IMR-90 (cell line): ENCODE results near the gene BROX. TPM values are rescaled to one million over a fixed set of nuclear protein-coding genes. Genes with fewer than 3 reads are reported as not detected.

Experiments
- ATAC-seq: fragments of 200-7000 bp; cut with Tn5 transposase; 2 replicates; pipeline ENCODE4 v1.9.1; 2020; ENCODE audit warnings: low read depth, mild to moderate bottlenecking, moderate library complexity
- BruUV-seq: library from RNA; stranded (reverse); fragments of 400-500 nt; replicated peaks from 2 replicates; lab custom pipeline; 2021; lab: Mats Ljungman, UMichigan
- CTCF ChIA-PET: fragments of 300-600 bp; formaldehyde crosslinking; extraction: SDS; loops from one replicate; lab custom pipeline; 2021; ENCODE audit warnings: antibody characterized with exemption; lab: Yijun Ruan, JAX
- POLR2A ChIA-PET: fragments of 300-600 bp; sonication (Branson Sonifier 250); formaldehyde crosslinking; loops from one replicate; lab custom pipeline; 2022; ENCODE audit warnings: antibody characterized with exemption; ENCODE audit not compliant: unreplicated experiment; lab: Charles Lee
- DNase-seq: peaks from one replicate; pipeline ENCODE4 v3.0.0; 2013
- H2AFZ ChIP-seq: replicated peaks from 2 replicates; pipeline ENCODE3; 2013; ENCODE audit warnings: low read length, mild to moderate bottlenecking; ENCODE audit not compliant: poor library complexity
- H2AK5ac ChIP-seq: 2 replicates; pipeline ENCODE4 v1.6.1; 2013; ENCODE audit warnings: low read depth, low read length, inconsistent platforms
- H2AK9ac ChIP-seq: replicated peaks from 2 replicates; pipeline ENCODE3; 2013; ENCODE audit warnings: mild to moderate bottlenecking, low read depth, low read length, moderate library complexity; ENCODE audit not compliant: poor library complexity
- H2BK120ac ChIP-seq: 2 replicates; pipeline ENCODE4 v1.6.1; 2013; ENCODE audit warnings: low read depth, low read length, inconsistent platforms
- H2BK15ac ChIP-seq: 3 replicates; pipeline ENCODE4 v1.6.1; 2013; ENCODE audit warnings: low read depth, low read length, inconsistent platforms
- H2BK20ac ChIP-seq: 2 replicates; pipeline ENCODE4 v1.6.1; 2013; ENCODE audit warnings: low read depth, mild to moderate bottlenecking, inconsistent platforms, low read length, moderate library complexity
- H2BK5ac ChIP-seq: 2 replicates; pipeline ENCODE4 v1.6.1; 2013; ENCODE audit warnings: mild to moderate bottlenecking, low read depth, low read length, inconsistent platforms; ENCODE audit not compliant: poor library complexity, severe bottlenecking
- H3K14ac ChIP-seq: replicated peaks from 2 replicates; pipeline ENCODE4 v1.6.1; 2013; ENCODE audit warnings: low read depth, low read length, inconsistent platforms
- H3K18ac ChIP-seq: 2 replicates; pipeline ENCODE4 v1.6.1; 2013; ENCODE audit warnings: low read depth, low read length, control low read depth
- H3K23ac ChIP-seq: 2 replicates; pipeline ENCODE4 v1.6.1; 2013; ENCODE audit warnings: low read depth, low read length, inconsistent platforms
- H3K27ac ChIP-seq: 2 replicates; pipeline ENCODE4 v1.5.1; 2013; ENCODE audit warnings: mild to moderate bottlenecking, control low read depth, low read length; ENCODE audit not compliant: insufficient read depth
- H3K27me3 ChIP-seq: 2 replicates; pipeline ENCODE4 v1.6.1; 2013; ENCODE audit warnings: low read length; ENCODE audit not compliant: control insufficient read depth, insufficient read depth
- H3K36me3 ChIP-seq: 2 replicates; pipeline ENCODE4 v1.6.1; 2013; ENCODE audit warnings: low read length, mixed read lengths; ENCODE audit not compliant: control insufficient read depth, insufficient read depth
- H3K4ac ChIP-seq: 2 replicates; pipeline ENCODE4 v1.6.1; 2013; ENCODE audit warnings: low read depth, low read length, inconsistent platforms
- H3K4me1 ChIP-seq: 2 replicates; pipeline ENCODE4 v1.6.1; 2013; ENCODE audit warnings: low read length, mixed read lengths; ENCODE audit not compliant: control insufficient read depth, insufficient read depth
- H3K4me2 ChIP-seq: 2 replicates; pipeline ENCODE4 v1.6.1; 2013; ENCODE audit warnings: low read depth, mild to moderate bottlenecking, control low read depth, low read length, moderate library complexity
- H3K4me3 ChIP-seq: 2 replicates; pipeline ENCODE4 v1.5.1; 2013; ENCODE audit warnings: low read depth, mild to moderate bottlenecking, control low read depth, low read length, moderate library complexity; ENCODE audit not compliant: insufficient read depth
- H3K56ac ChIP-seq: 2 replicates; pipeline ENCODE4 v1.6.1; 2013; ENCODE audit warnings: low read length, inconsistent platforms; ENCODE audit not compliant: insufficient read depth; ENCODE audit errors: extremely low read depth
- H3K79me1 ChIP-seq, 2 experiments: 2 replicates each; pipeline ENCODE4 v1.6.1; 2013; ENCODE audit warnings: low read length in 2 of 2, inconsistent platforms in 1 of 2, low read depth in 1 of 2
- H3K9ac ChIP-seq: 2 replicates; pipeline ENCODE4 v1.6.1; 2013; ENCODE audit warnings: low read depth, low read length, control low read depth
- H3K9me1 ChIP-seq: 2 replicates; pipeline ENCODE4 v1.6.1; 2013; ENCODE audit warnings: low read length, inconsistent platforms; ENCODE audit not compliant: insufficient read depth
- H3K9me3 ChIP-seq: 2 replicates; pipeline ENCODE4 v1.6.1; 2013; ENCODE audit warnings: low read length; ENCODE audit not compliant: control insufficient read depth, insufficient read depth
- H4K20me1 ChIP-seq: 2 replicates; pipeline ENCODE4 v1.6.1; 2013; ENCODE audit warnings: low read length, inconsistent platforms; ENCODE audit not compliant: insufficient read depth
- H4K5ac ChIP-seq: 2 replicates; pipeline ENCODE4 v1.6.1; 2013; ENCODE audit warnings: mild to moderate bottlenecking, low read depth, low read length, control low read depth
- H4K8ac ChIP-seq, 2 experiments: 2 replicates each; pipeline ENCODE4 v1.6.1; 2013; ENCODE audit warnings: low read depth in 2 of 2, low read length in 2 of 2, control low read depth in 1 of 2, inconsistent platforms in 1 of 2
- H4K91ac ChIP-seq: 2 replicates; pipeline ENCODE4 v1.6.1; 2013; ENCODE audit warnings: low read depth, low read length, inconsistent platforms; ENCODE audit not compliant: insufficient read depth
- BHLHE40 ChIP-seq: fragments of 150-350 bp; IDR thresholded peaks from 2 replicates; pipeline ENCODE4 v1.6.1; 2016; ENCODE audit warnings: mild to moderate bottlenecking, low read depth, low read length
- CEBPB ChIP-seq: IDR thresholded peaks from 2 replicates; pipeline ENCODE4 v1.6.1; 2012; ENCODE audit warnings: low read depth, low read length, improper control_type of control experiment
- CHD1 ChIP-seq: IDR thresholded peaks from 2 replicates; pipeline ENCODE4 v1.6.1; 2012; ENCODE audit warnings: low read depth, low read length, improper control_type of control experiment
- CTCF ChIP-seq: conservative IDR thresholded peaks from 2 replicates; pipeline ENCODE4 v1.5.1; 2012; ENCODE audit warnings: mild to moderate bottlenecking, low read depth, low read length, improper control_type of control experiment
- ELK1 ChIP-seq: fragments of 150-350 bp; IDR thresholded peaks from 2 replicates; pipeline ENCODE4 v1.6.1; 2016; ENCODE audit warnings: low read depth, mild to moderate bottlenecking, low read length, moderate library complexity, borderline replicate concordance
- FOS ChIP-seq: fragments of 150-350 bp; IDR thresholded peaks from 2 replicates; pipeline ENCODE4 v1.6.1; 2016; ENCODE audit warnings: low read depth, low read length
- MAFK ChIP-seq: IDR thresholded peaks from 2 replicates; pipeline ENCODE4 v1.6.1; 2012; ENCODE audit warnings: low read depth, low read length, improper control_type of control experiment
- MAZ ChIP-seq: IDR thresholded peaks from 2 replicates; pipeline ENCODE4 v1.6.1; 2012; ENCODE audit warnings: low read depth, mild to moderate bottlenecking, low read length, improper control_type of control experiment, moderate library complexity, borderline replicate concordance
- MXI1 ChIP-seq: IDR thresholded peaks from 2 replicates; pipeline ENCODE4 v1.6.1; 2012; ENCODE audit warnings: low read depth, mild to moderate bottlenecking, low read length, moderate library complexity, borderline replicate concordance
- NFE2L2 ChIP-seq: fragments of 150-350 bp; IDR thresholded peaks from 2 replicates; pipeline ENCODE4 v1.6.1; 2016; ENCODE audit warnings: low read depth, mild to moderate bottlenecking, low read length
- POLR2A ChIP-seq: IDR thresholded peaks from 2 replicates; pipeline ENCODE4 v1.6.1; 2012; ENCODE audit warnings: mild to moderate bottlenecking, low read depth, low read length
- RAD21 ChIP-seq: IDR thresholded peaks from 2 replicates; pipeline ENCODE4 v1.6.1; 2012; ENCODE audit warnings: low read length, improper control_type of control experiment
- RCOR1 ChIP-seq: IDR thresholded peaks from 2 replicates; pipeline ENCODE4 v1.6.1; 2012; ENCODE audit warnings: mild to moderate bottlenecking, low read length, improper control_type of control experiment; ENCODE audit not compliant: insufficient replicate concordance
- RFX5 ChIP-seq: IDR thresholded peaks from 2 replicates; pipeline ENCODE4 v1.8.0; 2012; ENCODE audit warnings: low read depth, mild to moderate bottlenecking, low read length, moderate library complexity
- SMC3 ChIP-seq: fragments of 150-350 bp; IDR thresholded peaks from 2 replicates; pipeline ENCODE4 v1.6.1; 2016; ENCODE audit warnings: low read depth, mild to moderate bottlenecking, antibody characterized with exemption, low read length, moderate library complexity
- USF2 ChIP-seq: fragments of 150-350 bp; IDR thresholded peaks from 2 replicates; pipeline ENCODE4 v1.6.1; 2017; ENCODE audit warnings: mild to moderate bottlenecking, antibody characterized with exemption, low read length, low read depth
- WGBS, 2 experiments: methylation state at CpG; one replicate each; pipeline versions ENCODE4 v1.1.5 to v1.1.7; 2013; ENCODE audit warnings: missing lambda C conversion rate in 2 of 2; ENCODE audit not compliant: insufficient read length in 1 of 2; ENCODE audit errors: extremely low coverage in 2 of 2; 5-methylcytosine and 5-hydroxymethylcytosine counted together
- dilution Hi-C: fragments of 300-500 bp; cut with HindIII; formaldehyde crosslinking; loops from one replicate; pipeline ENCODE4 v1.14.3; 2018; ENCODE audit warnings: low sequenced_read_pairs; ENCODE audit not compliant: unreplicated experiment
- in situ Hi-C: fragments of 300-500 bp; cut with MboI; formaldehyde crosslinking; loops from 3 replicates; pipeline ENCODE4 v1.14.3; 2019; ENCODE audit warnings: low sequenced_read_pairs, inconsistent platforms, mixed read lengths
- intact Hi-C: fragments of 100-400 bp; cut with micrococcal nuclease; formaldehyde crosslinking; loops from 2 replicates; pipeline ENCODE4 v1.10.0; 2022
- polyA plus RNA-seq, 3 experiments: library from polyadenylated mRNA; depleted of rRNA; stranded (reverse); fragments of >200 nt; gene quantifications; 2 replicates each; pipeline ENCODE4 v1.2.3, GENCODE V29; 2012; ENCODE audit warnings: low replicate concordance in 1 of 3
- total RNA-seq: library from RNA; depleted of rRNA; stranded (reverse); fragments of >200 nt; gene quantifications from 2 replicates; pipeline ENCODE4 v1.2.3, GENCODE V29; 2012

The BROX gene
- total and polyA plus RNA-seq, 2 of the 4 experiments (the other 2 are of a cell fraction), result 6.8 to 43.4 TPM

GRCh38 chr1:222696741-222697140 is 15.6 kb upstream of the BROX start:
- H3K18ac ChIP-seq, result no peak overlapping the region
- in situ Hi-C loops, result no loop called here
- H3K9me1 ChIP-seq, result no peaks in the 10 kb centered on the region; the same call in 1 of the 2 replicates
- DNase-seq (no peak), ATAC-seq (no peak)
- no peaks in the 10 kb centered on the region for H3K9me3 ChIP-seq
- H2BK20ac ChIP-seq, result no peak overlapping the region
- no CpG with 5 or more reads among the region's 8 CpGs for WGBS, 2 experiments
- H3K27ac ChIP-seq, result no peak overlapping the region
- H2BK120ac ChIP-seq, result no peak overlapping the region
- no peaks in the 10 kb centered on the region for H3K27me3 ChIP-seq
- H4K5ac ChIP-seq, result no peak overlapping the region
- H3K23ac ChIP-seq, result no peak overlapping the region
- H3K4me1 ChIP-seq, result no peaks in the 10 kb centered on the region
- no peak overlapping the region for H3K56ac ChIP-seq
- H4K20me1 ChIP-seq, result no peaks in the 10 kb centered on the region
- no peak for TF ChIP-seq RAD21
- TF ChIP-seq CTCF, result no peak
- no peak for TF ChIP-seq POLR2A
- no peak for TF ChIP-seq RCOR1
- no peak for TF ChIP-seq RFX5
- TF ChIP-seq USF2, result no peak
- TF ChIP-seq CEBPB, result no peak
- no peak for TF ChIP-seq BHLHE40
- TF ChIP-seq FOS, result no peak
- no peak for TF ChIP-seq SMC3
- TF ChIP-seq ELK1, result no peak
- no peak for TF ChIP-seq CHD1
- no peak for TF ChIP-seq NFE2L2
- TF ChIP-seq MXI1, result no peak
- no peak for TF ChIP-seq MAFK
- no peak for TF ChIP-seq MAZ
- no peak overlapping the region for H3K4ac ChIP-seq
- peaks cover 12 to 31% of the 10 kb centered on the region in 2 experiments for H3K79me1 ChIP-seq
- H3K36me3 ChIP-seq, result peaks cover 10% of the 10 kb centered on the region; the same call in 1 of the 2 replicates
- H4K91ac ChIP-seq, result no peak overlapping the region
- no peak overlapping the region for H3K9ac ChIP-seq
- no TSS peak for BruUV-seq
- ChIA-PET CTCF (no interaction called here), POLR2A (no interaction called here)
- H3K4me2 ChIP-seq, result no peak overlapping the region
- H3K4me3 ChIP-seq, result no peak overlapping the region
- no peak overlapping the region for H2BK15ac ChIP-seq
- no peak overlapping the region for H2AK9ac ChIP-seq
- H3K14ac ChIP-seq, result no peak overlapping the region
- dilution Hi-C loops, result no loop called here
- intact Hi-C loops, result no loop called here
- H2BK5ac ChIP-seq, result no peak overlapping the region
- no peak overlapping the region for H2AFZ ChIP-seq
- no peak overlapping the region for H2AK5ac ChIP-seq
- no peak overlapping the region for H4K8ac ChIP-seq
